T-helper 17 cell (primary cell): ENCODE data around the gene MYO18A. TPM values are rescaled to one million over a fixed set of nuclear protein-coding genes. Genes with fewer than 3 reads are reported as not detected.
A peak's percentile ranks its signal among the peaks of the same experiment; 100 is the strongest.

Source experiments
- ATAC-seq: fragments of 150-1000 bp; cut with Tn5 transposase; 2 replicates; pipeline ENCODE4 v1.10.0; 2021; ENCODE audit warnings: mild to moderate bottlenecking, moderate library complexity
- DNase-seq, 3 donors: peaks; one replicate each; pipeline versions ENCODE4 v3.0.0 to v3.0.0-alpha.2; 2020 to 2021
- H3K9me3 ChIP-seq: one replicate; pipeline ENCODE4 v1.7.0; 2013; ENCODE audit warnings: low read length, mild to moderate bottlenecking; ENCODE audit not compliant: control insufficient read depth, poor library complexity, severe bottlenecking
- H3K27ac Mint-ChIP-seq: one replicate; pipeline ENCODE4 v1.8.0; 2022; ENCODE audit warnings: mild to moderate bottlenecking, moderate library complexity, mixed read lengths
- H3K27me3 Mint-ChIP-seq: one replicate; pipeline ENCODE4 v1.8.0; 2022; ENCODE audit warnings: mixed read lengths
- H3K36me3 Mint-ChIP-seq: one replicate; pipeline ENCODE4 v1.8.0; 2022; ENCODE audit warnings: low read depth, mixed read lengths
- H3K4me1 Mint-ChIP-seq: one replicate; pipeline ENCODE4 v1.8.0; 2022; ENCODE audit warnings: mild to moderate bottlenecking, mixed read lengths
- H3K4me3 Mint-ChIP-seq: one replicate; pipeline ENCODE4 v1.8.0; 2022; ENCODE audit warnings: mild to moderate bottlenecking, moderate library complexity, mixed read lengths
- total RNA-seq, 4 donors: library from RNA in 2 of 4; stranded (reverse) in 2 of 4; gene quantifications; one replicate each; pipeline ENCODE4 v1.2.3 and lab custom pipeline; 2022 to 2026

Gene MYO18A
- total RNA-seq, 2 donors from 2014 or later, result 142 to 153 TPM

- no peaks in the 10 kb centered on the region for H3K9me3 ChIP-seq
- peaks cover 10% of the 10 kb centered on the region for H3K36me3 Mint-ChIP-seq
- no peak overlapping the region for H3K4me3 Mint-ChIP-seq
- ATAC-seq (no peak), DNase-seq (no peak)
- H3K27ac Mint-ChIP-seq, result no peak overlapping the region
- H3K27me3 Mint-ChIP-seq, result no peaks in the 10 kb centered on the region
- H3K4me1 Mint-ChIP-seq, result peaks cover 2% of the 10 kb centered on the region
Measured at GRCh38 chr17:29086628-29087332, 93.4 kb downstream of the MYO18A start.

- no peaks in the 10 kb centered on the region for H3K9me3 ChIP-seq
- H3K4me1 Mint-ChIP-seq, result peaks cover 4% of the 10 kb centered on the region
- no peak overlapping the region for H3K4me3 Mint-ChIP-seq
- peaks cover 13% of the 10 kb centered on the region for H3K36me3 Mint-ChIP-seq
- no peak for ATAC-seq
- no peaks in the 10 kb centered on the region for H3K27me3 Mint-ChIP-seq
- DNase-seq, result no peak
- no peak overlapping the region for H3K27ac Mint-ChIP-seq
Measured at GRCh38 chr17:29085223-29085622, 95.0 kb downstream of the MYO18A start.

DNA sequence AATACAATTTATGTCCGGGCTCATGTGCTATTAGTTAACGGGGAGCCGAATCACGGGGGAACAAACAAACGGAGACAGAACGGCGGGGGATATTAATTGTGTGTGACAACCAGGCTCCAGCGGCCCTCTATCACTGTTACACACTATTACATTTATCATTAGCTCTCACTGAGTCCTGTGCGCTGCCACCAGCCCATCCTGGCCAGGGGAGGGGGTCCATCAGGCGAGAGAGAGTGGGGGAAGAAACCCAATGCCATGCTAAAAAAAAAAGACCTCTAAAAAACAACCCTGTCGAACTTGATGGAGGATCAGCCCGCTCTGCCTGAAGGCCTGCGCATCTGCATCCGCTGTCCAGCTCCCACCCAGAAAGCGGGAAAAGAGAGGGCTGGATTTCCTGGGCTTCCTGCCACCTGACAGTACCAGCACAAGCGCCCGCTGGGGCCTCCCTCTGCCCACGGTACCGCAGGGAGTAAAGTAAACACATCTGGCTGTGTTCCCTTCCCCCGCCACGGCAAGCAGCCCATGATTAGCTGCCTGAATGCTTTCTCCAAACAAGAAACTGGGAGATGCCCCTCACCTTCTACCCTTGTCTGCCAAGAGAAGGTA is 95.6 kb downstream of the MYO18A start:
- no peak overlapping the region for H3K4me3 Mint-ChIP-seq
- DNase-seq (no peak), ATAC-seq (no peak)
- no peaks in the 10 kb centered on the region for H3K27me3 Mint-ChIP-seq
- H3K9me3 ChIP-seq, result no peaks in the 10 kb centered on the region
- H3K4me1 Mint-ChIP-seq, result peaks cover 4% of the 10 kb centered on the region
- peaks cover 13% of the 10 kb centered on the region for H3K36me3 Mint-ChIP-seq
- H3K27ac Mint-ChIP-seq, result peak overlapping the region; percentile 43

DNA sequence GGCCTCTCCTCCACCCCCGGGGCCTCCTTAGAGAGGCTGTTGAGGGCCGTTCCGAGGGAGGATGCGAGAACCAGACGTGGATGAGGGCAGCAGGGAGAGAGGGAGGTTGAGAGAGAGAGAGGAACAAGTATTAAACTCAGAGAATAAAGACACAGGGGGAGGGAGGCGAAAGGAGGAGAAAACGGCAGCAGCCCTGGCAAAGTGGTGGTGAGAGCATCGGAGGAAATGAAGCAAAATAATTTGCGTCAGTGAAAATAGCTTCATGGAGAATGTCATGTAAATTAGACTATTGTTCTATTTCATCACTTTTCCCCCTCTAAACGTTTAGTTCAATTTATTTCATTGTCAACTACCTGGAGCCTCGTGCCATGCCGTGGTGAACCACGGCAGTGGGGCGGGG is 99.2 kb downstream of the MYO18A start:
- no peak for DNase-seq
- Mint-ChIP-seq H3K4me1 (peaks cover 2% of the 10 kb centered on the region), H3K27ac (peak overlapping the region; percentile 12), H3K36me3 (peaks cover 7% of the 10 kb centered on the region), H3K27me3 (no peaks in the 10 kb centered on the region), H3K4me3 (no peak overlapping the region)
- no peak for ATAC-seq
- H3K9me3 ChIP-seq, result no peaks in the 10 kb centered on the region

DNA sequence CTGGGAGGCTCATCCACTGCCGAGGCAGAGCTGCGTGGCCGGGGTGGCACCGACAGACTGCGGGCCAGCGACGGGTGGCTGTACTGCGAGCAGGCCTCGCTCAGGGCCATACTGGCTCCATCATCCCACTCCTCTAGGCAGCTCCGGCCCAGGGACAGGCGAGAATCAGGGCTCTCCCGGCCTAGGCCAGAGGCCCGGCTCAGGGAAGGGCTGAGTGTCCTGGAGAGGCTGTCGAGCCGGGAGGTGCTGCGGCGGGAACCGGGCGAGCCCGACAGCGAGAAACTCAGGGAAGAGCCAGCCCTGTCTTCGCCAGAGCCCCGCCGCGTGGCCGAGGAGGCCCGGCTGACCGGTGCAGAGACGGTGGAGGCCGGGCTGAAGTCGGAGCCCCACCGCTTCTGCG is 99.9 kb downstream of the MYO18A start:
- H3K27ac Mint-ChIP-seq, result no peak overlapping the region
- no peaks in the 10 kb centered on the region for H3K9me3 ChIP-seq
- no peak for DNase-seq
- no peaks in the 10 kb centered on the region for H3K27me3 Mint-ChIP-seq
- H3K36me3 Mint-ChIP-seq, result peaks cover 7% of the 10 kb centered on the region
- peaks cover 2% of the 10 kb centered on the region for H3K4me1 Mint-ChIP-seq
- H3K4me3 Mint-ChIP-seq, result peak overlapping the region; percentile 45
- ATAC-seq, result no peak

GRCh38 chr17:29079887-29080286 is 100.3 kb downstream of the MYO18A start:
- no peaks in the 10 kb centered on the region for H3K27me3 Mint-ChIP-seq
- no peak overlapping the region for H3K27ac Mint-ChIP-seq
- ATAC-seq, result no peak
- peaks cover 7% of the 10 kb centered on the region for H3K36me3 Mint-ChIP-seq
- peak overlapping the region; percentile 45 for H3K4me3 Mint-ChIP-seq
- H3K4me1 Mint-ChIP-seq, result peaks cover 2% of the 10 kb centered on the region
- no peak for DNase-seq
- H3K9me3 ChIP-seq, result no peaks in the 10 kb centered on the region

DNA sequence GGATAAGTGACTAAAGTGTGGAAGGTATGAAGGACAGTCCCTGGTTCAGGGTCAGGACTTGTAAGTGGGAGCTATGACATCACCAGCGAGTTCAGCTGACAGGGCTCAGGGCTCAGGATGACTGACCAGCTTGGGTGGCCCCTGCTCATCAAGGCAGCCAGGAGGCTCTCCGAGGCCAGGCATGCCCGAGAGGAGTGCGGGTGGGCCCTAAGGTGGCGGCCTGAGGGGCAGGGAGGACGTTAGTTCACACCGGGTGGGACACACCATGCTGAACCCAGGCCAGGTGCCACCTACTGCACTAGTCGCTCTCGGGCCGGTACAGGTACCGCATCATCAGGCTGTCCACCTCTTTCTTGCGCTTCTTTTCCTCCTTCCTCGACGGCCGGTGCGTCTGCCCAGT is 100.8 kb downstream of the MYO18A start:
- DNase-seq (no peak), ATAC-seq (no peak)
- H3K36me3 Mint-ChIP-seq, result peaks cover 7% of the 10 kb centered on the region
- H3K27ac Mint-ChIP-seq, result no peak overlapping the region
- H3K9me3 ChIP-seq, result no peaks in the 10 kb centered on the region
- no peaks in the 10 kb centered on the region for H3K27me3 Mint-ChIP-seq
- H3K4me1 Mint-ChIP-seq, result peaks cover 2% of the 10 kb centered on the region
- no peak overlapping the region for H3K4me3 Mint-ChIP-seq

DNA sequence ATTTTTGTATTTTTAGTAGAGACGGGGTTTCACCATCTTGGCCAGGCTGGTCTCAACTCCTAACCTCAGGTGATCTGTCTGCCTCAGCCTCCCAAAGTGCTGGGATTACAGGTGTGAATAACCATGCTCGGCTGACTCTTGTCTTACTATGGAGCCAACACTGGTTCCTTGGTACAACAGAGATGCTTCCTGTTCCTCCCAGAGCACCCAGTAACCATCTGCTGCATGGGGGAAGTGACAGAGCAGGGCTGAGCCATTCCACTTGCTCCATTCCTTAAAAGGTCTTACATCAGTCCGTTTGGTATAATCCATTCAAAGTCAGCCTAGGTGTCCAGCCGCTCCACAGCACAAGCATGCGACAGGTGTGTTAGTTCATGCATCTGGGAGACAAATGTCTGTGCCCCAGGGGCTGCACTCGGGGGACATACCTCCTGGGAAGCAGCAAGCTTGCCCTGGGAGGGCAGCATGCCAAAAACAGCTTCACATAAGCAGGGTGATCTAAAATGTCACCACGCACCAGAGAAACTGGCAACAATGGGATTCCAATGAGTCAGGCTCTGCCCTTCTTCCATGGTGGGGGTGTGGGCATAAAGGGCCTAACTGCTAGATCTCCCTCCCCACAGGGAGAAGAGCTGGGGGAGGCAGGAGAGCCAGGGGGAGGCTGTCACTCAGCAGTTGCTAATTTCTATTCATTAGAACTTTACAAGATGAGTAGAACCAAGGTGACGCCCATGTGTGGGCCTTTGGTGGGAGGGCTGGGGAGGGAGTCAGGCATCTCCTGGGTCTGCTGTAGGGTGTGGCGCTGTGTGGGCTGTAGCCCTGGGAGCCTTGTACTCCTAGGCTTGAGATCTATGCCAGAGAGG is 101.8 kb downstream of the MYO18A start:
- H3K9me3 ChIP-seq, result no peaks in the 10 kb centered on the region
- peaks cover 2% of the 10 kb centered on the region for H3K4me1 Mint-ChIP-seq
- DNase-seq (no peak), ATAC-seq (no peak)
- H3K27me3 Mint-ChIP-seq, result no peaks in the 10 kb centered on the region
- H3K36me3 Mint-ChIP-seq, result peaks cover 7% of the 10 kb centered on the region
- peak overlapping the region; percentile 37 for H3K27ac Mint-ChIP-seq
- H3K4me3 Mint-ChIP-seq, result no peak overlapping the region

GRCh38 chr17:29077320-29077719 is 102.9 kb downstream of the MYO18A start:
- peak overlapping the region; percentile 37 for H3K27ac Mint-ChIP-seq
- ATAC-seq (no peak), DNase-seq (no peak)
- H3K36me3 Mint-ChIP-seq, result peaks cover 7% of the 10 kb centered on the region
- peaks cover 2% of the 10 kb centered on the region for H3K4me1 Mint-ChIP-seq
- H3K27me3 Mint-ChIP-seq, result no peaks in the 10 kb centered on the region
- no peaks in the 10 kb centered on the region for H3K9me3 ChIP-seq
- H3K4me3 Mint-ChIP-seq, result no peak overlapping the region

DNA sequence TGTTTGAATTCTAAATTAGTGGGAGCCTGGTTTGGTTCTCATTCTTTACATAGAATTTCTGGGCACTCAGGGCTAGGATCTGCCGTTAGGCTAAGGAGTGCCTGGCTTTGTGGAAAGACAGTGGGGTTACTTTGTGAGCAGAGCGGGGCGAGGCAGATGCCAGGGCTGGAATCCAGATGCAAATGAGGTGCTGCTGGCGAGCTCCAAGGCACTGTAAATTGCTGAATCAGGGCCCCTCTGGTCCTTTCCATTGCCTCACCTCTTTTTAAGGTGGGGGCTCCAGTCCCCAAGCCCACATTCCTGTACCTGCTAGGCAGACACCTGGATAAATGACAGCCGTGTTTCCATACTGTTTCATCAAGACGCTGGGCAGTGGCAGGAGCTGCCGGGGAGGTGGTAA is 103.5 kb downstream of the MYO18A start:
- Mint-ChIP-seq H3K4me1 (peaks cover 2% of the 10 kb centered on the region), H3K27ac (peak overlapping the region; percentile 37), H3K27me3 (no peaks in the 10 kb centered on the region), H3K36me3 (peaks cover 7% of the 10 kb centered on the region), H3K4me3 (no peak overlapping the region)
- no peak for ATAC-seq
- H3K9me3 ChIP-seq, result no peaks in the 10 kb centered on the region
- no peak for DNase-seq

DNA sequence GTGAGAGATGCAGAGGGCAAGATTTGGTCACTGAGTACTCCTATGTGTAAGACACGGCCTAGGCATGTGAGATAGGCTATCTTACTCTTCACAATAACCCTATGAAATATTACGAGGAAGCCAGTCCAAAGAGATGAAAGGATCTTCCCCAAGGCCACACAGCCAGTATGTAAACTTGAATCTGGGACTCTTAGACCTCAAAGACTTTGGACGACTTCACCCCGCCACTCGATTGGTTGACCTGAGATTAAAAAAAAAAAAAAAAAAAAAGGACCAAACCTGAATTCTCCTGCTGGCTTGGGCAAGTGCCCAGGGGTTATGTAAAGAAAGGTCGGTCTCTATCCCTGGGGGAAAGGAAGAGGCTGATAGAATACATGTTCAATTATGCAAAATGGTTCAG is 104.1 kb downstream of the MYO18A start:
- peak overlapping the region; percentile 8 for H3K27ac Mint-ChIP-seq

GRCh38 chr17:29074488-29074887 is 105.7 kb downstream of the MYO18A start:
- Mint-ChIP-seq H3K27me3 (no peaks in the 10 kb centered on the region), H3K4me1 (peaks cover 4% of the 10 kb centered on the region), H3K36me3 (peaks cover 3% of the 10 kb centered on the region), H3K4me3 (no peak overlapping the region), H3K27ac (no peak overlapping the region)
- H3K9me3 ChIP-seq, result no peaks in the 10 kb centered on the region
- DNase-seq (no peak), ATAC-seq (no peak)

More for the DNA sequence above, 104.1 kb downstream of the MYO18A start:
- Mint-ChIP-seq H3K4me1 (peaks cover 2% of the 10 kb centered on the region), H3K27me3 (no peaks in the 10 kb centered on the region), H3K4me3 (no peak overlapping the region), H3K36me3 (peaks cover 5% of the 10 kb centered on the region)
- ATAC-seq (no peak), DNase-seq (no peak)
- H3K9me3 ChIP-seq, result no peaks in the 10 kb centered on the region

DNA sequence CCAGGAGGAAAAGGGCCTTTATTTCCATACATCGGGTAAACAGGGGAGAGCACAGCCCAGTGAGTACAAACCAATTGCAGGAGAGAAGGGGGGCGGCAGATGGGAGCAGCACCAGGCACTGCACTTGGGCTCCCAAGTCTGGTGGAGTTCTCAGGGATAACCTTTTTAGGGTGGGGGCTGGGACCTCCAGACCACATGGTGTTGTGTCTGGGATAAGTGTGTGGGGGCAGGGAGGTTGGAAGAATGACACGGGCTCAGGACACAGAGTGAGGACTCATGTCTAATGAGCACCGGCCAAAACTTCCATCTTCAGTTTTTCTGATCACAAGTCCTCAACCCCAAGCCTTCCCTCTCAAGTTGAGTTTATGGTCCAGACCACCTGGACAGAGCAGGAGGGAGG is 106.7 kb downstream of the MYO18A start:
- H3K9me3 ChIP-seq, result no peaks in the 10 kb centered on the region
- peaks cover 3% of the 10 kb centered on the region for H3K36me3 Mint-ChIP-seq
- DNase-seq, result no peak
- ATAC-seq, result no peak
- no peaks in the 10 kb centered on the region for H3K27me3 Mint-ChIP-seq
- no peak overlapping the region for H3K4me3 Mint-ChIP-seq
- no peak overlapping the region for H3K27ac Mint-ChIP-seq
- peaks cover 4% of the 10 kb centered on the region for H3K4me1 Mint-ChIP-seq
